ENCODE measurements around the gene HLA-DMB.

HLA-DMB gene

DNA sequence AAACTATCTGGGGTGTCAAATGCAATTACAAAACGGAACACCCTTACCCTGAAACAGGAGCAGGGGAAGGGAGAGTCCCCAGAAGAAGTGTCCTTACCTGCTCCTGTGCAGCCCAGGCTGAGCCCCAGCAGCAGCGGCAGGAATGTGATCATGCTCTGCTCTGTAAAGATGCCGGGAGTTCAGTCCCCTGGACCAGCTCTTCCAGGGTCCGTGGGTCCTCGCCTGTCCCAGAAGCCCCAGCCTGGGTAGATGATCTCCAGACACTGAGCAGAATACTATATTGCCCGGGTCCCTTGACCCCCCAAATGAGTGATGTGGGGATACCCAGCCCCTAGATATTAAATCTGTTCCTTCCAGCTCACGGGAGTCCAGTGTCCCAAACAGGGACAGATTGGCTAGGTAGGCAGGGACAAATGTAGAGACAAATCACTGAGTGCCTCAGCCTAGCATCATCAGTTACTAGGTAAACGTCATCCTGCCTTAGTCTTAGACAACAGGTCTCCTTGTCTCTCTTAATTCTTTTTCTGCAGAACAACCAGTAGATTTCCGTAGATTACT lies at the start of gene HLA-DMB:
HLA-DMB (minus strand) TSS at position 373 of the 558 bp plus-strand sequence; CDS start at position 152, 221 bp downstream.
- in situ Hi-C loops (cut with HindIII; ENCODE audit: low pct_ligation_motif_present, low pct_unique_long_range_greater_than_20kb, low sequenced_read_pairs) = no loop called here
- DNase-seq = peak; percentile 81

DNA sequence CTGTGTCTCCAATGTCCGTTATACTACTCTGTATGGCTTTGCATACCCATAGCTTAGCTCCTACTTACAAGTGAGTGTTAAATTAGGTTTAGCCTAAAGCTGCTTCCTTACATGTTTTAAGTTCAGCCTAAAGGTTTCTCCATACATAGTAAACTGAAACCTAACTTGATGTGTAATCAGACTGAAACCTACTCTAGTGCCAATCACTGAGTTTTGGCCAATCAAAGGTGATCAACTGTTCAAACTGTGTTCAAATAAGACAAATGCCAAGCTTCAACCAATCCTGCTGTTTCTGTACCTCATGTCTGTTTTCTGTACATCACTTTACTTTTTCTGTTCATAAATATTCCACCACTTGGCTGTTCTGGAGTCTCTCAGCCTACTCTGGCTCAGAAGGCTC lies 48.5 kb upstream of the HLA-DMB start:
- in situ Hi-C loops (cut with HindIII; ENCODE audit: low pct_ligation_motif_present, low pct_unique_long_range_greater_than_20kb, low sequenced_read_pairs) = no loop called here
- no peak for DNase-seq

DNA sequence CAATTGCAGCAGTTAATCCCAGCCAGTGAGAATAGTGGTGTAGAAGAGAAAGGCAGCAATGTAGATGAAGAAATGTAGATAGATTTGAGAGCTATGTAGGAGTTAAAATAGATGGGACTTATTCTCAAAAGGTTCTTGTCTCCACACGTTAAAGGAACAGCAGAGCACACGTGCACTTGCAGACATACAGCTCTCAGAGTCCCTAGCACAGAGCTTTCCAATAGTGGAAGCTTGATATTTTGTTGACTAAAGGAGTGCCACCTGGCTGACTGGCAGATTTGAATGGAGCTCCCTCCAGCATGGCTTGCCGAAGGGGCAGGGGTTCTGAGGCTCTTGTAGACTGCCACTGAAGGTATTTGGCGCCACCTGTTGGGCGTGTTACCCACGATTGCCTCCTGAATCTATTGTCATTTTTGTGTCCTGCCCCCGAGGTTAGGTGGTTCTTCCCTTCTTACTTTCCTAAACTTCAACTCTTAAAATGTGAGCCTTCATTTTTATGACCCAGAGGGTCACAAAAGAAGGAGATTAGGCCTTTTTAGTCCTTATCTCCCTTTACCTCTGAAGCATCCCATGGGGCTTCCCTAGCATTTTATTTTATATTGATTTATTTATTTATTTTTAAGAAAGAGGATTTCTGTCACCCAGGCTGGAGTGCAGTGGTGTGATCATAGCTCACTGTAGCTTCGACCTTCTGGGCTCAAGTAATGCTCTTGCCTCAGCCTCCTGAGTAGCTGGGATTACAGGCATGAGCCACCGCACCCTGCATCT lies 44.0 kb upstream of the HLA-DMB start:
- peak; percentile 78 for DNase-seq
- in situ Hi-C loops (cut with HindIII; ENCODE audit: low pct_ligation_motif_present, low pct_unique_long_range_greater_than_20kb, low sequenced_read_pairs) = no loop called here

DNA sequence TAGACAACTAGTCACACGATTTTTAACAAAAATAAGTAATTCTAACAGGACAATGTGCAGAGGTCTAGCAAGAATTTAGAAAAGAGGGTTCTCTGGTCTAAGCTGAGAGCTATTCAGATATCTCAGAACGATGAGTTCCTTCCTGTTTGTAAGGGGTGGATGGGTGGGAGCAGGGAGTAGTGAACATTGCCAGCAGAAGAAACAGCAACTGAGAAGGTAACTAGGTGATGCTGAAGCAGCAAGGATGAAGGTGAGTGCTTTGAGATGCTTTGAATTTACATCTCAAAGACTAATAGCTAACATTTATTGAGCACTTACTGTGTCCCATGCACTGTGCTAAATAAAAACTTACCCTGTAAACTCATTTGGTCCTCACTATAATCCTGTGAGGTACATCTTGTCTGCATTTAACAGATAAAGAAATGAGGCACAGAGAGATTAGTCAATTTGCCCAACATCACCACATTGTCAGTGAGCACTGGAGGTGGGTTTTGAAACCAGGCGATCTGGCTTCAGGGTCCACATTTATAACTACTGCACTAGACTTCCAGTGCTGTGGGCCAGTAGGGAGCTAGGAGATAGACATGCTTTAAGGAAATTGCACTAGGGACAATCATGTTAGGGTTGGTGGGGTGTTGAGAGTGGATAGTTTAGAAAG lies 43.3 kb upstream of the HLA-DMB start:
- in situ Hi-C loops (cut with HindIII; ENCODE audit: low pct_ligation_motif_present, low pct_unique_long_range_greater_than_20kb, low sequenced_read_pairs) = no loop called here

DNA sequence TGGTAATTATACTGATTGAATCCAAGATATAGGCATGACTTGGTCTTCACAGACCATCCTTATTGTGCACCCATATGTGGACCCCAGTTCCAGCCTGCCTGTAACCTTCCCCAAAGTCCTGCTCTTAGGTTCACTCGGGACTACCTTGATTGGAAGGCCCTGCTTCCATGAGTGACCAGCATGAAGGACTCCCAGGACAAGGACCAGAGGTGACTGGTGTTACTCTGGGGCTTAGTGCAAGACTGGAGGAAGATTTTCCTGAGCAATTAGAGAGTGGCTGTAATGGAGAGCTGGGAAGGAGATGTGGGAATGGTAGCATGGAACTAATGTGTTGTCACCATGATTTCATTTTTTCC lies 42.6 kb upstream of the HLA-DMB start:
- in situ Hi-C loops (cut with HindIII; ENCODE audit: low pct_ligation_motif_present, low pct_unique_long_range_greater_than_20kb, low sequenced_read_pairs) = no loop called here
- no peak for DNase-seq

More for the DNA sequence above, 43.3 kb upstream of the HLA-DMB start:
- DNase-seq = no peak

DNA sequence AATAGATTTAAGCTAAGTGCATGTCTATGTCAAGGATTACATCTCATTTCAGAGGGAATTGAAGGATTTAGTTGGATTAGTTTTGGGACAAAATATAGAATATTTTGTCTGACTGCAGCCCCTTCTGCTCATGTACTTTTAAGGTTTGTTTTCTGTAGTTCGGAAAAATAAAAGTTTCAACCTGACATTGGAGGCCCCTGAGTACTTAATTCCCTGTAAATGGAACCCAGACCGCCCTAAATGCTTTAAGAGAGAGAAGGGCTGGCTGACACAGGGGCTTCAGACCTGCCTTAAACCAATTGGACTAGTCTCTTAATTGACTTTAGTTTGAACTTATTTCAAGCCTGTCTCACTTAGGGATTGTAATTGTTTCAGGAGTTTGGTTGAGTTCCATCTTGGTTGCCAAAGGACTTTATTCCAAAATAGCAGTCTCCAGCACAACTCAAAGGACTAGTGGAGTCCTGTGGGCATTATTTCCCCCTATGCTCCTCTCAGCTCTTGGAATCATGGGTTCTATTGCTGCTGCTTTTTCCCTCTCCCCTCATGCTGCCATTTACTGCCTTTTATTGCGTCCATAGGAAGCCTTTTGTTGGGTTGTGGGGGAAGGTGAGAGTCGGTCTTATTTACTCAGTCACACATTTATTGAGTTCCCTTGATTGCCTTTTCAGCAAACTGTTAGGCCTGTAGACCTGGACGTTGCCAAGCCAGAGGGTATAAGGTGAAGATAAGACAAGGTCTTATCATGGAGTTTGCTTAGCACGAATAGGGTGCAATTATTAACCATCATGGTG lies 42.1 kb upstream of the HLA-DMB start:
- in situ Hi-C loops (cut with HindIII; ENCODE audit: low pct_ligation_motif_present, low pct_unique_long_range_greater_than_20kb, low sequenced_read_pairs) = no loop called here
- DNase-seq = no peak

DNA sequence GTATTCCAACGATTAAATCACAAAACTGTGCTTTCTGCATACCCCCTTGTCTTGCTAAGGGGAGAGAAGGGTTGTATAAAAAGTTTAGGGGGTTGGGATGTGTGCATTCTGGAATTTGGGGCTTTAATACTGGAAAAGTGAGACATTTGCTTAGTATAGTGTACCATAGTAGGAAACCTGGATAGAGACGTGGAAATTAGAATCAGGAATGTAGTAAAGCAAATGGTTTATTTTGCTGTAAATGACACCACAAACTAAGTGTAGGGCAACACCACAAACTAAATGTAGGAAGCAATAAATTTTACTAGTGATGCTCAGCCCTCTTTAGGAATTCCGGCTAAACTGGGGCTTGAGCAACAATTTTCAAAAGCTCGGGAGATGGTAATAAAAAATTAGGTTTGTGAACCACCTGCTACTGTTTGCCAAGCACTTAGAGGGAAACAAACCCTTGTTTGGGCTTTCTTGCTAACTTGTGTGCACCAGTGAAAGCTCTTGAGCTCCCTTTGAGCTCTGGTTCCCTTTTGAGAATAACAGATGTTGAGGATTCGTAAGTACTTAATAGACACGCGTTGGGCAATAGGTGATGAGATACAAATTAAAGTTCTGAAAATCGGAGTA lies 41.4 kb upstream of the HLA-DMB start:
- DNase-seq = no peak
- in situ Hi-C loops (cut with HindIII; ENCODE audit: low pct_ligation_motif_present, low pct_unique_long_range_greater_than_20kb, low sequenced_read_pairs) = no loop called here

DNA sequence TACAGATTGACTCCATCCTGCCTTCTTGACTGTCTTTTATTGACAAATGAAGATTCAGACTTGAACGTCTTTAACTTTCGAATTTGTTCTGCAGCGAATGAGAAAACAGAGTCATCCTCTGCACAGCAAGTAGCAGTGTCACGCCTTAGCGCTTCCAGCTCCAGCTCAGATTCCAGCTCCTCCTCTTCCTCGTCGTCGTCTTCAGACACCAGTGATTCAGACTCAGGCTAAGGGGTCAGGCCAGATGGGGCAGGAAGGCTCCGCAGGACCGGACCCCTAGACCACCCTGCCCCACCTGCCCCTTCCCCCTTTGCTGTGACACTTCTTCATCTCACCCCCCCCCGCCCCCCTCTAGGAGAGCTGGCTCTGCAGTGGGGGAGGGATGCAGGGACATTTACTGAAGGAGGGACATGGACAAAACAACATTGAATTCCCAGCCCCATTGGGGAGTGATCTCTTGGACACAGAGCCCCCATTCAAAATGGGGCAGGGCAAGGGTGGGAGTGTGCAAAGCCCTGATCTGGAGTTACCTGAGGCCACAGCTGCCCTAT lies 39.7 kb upstream of the HLA-DMB start:
- in situ Hi-C loops (cut with HindIII; ENCODE audit: low pct_ligation_motif_present, low pct_unique_long_range_greater_than_20kb, low sequenced_read_pairs) = no loop called here
- DNase-seq = no peak

DNA sequence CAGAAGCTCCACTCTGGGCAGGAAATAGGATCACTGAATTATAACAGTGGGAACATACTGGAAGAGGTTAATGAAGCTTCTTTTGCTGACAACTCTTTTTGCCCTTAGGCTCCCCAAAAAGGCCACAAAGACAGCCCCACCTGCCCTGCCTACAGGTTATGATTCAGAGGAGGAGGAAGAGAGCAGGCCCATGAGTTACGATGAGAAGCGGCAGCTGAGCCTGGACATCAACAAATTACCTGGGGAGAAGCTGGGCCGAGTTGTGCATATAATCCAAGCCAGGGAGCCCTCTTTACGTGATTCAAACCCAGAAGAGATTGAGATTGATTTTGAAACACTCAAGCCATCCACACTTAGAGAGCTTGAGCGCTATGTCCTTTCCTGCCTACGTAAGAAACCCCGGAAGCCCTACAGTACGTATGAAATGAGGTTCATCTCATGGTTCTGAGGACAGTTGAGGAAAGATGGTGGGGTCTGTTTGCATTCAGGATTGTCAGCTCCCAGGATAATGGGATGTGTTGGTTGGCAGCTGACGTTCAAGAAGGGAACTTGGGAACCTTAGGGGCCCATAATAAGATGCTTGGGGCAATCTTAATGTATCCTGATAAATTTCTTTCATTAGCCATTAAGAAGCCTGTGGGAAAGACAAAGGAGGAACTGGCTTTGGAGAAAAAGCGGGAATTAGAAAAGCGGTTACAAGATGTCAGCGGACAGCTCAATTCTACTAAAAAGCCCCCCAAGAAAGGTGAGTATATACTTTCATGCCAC lies 39.1 kb upstream of the HLA-DMB start:
- in situ Hi-C loops (cut with HindIII; ENCODE audit: low pct_ligation_motif_present, low pct_unique_long_range_greater_than_20kb, low sequenced_read_pairs) = no loop called here
- DNase-seq = no peak

DNA sequence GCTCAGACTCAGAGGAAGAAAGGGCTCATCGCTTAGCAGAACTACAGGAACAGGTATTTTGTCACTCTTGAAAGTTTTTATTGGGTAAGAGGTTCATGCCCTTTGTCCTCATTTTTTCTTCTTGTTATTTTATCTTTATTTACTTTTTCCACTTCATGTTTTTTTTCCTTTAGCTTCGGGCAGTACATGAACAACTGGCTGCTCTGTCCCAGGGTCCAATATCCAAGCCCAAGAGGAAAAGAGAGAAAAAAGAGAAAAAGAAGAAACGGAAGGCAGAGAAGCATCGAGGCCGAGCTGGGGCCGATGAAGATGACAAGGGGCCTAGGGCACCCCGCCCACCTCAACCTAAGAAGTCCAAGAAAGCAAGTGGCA lies 37.1 kb upstream of the HLA-DMB start:
- in situ Hi-C loops (cut with HindIII; ENCODE audit: low pct_ligation_motif_present, low pct_unique_long_range_greater_than_20kb, low sequenced_read_pairs) = no loop called here
- DNase-seq = no peak

DNA sequence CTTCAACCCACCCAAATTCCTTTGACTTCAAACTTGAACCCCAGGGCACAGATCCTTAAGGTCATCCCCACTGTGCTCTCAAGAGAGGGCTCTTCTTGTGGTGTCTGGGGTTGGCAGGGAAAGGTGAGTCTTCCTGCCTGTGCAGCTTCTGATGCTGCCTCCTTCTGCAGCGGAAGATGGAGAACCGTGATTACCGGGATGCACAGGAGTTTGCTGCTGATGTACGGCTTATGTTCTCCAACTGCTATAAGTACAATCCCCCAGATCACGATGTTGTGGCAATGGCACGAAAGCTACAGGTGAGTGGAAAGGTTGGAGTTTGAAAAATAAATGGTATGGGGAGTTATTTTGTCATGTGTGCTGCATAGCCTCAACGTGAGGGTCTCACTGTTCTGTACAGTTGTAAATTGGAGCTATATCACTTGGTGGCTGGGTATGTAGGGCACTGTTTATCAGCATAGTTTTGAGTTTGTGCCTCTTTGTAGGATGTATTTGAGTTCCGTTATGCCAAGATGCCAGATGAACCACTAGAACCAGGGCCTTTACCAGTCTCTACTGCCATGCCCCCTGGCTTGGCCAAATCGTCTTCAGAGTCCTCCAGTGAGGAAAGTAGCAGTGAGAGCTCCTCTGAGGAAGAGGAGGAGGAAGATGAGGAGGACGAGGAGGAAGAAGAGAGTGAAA lies 36.6 kb upstream of the HLA-DMB start:
- in situ Hi-C loops (cut with HindIII; ENCODE audit: low pct_ligation_motif_present, low pct_unique_long_range_greater_than_20kb, low sequenced_read_pairs) = no loop called here
- no peak for DNase-seq

DNA sequence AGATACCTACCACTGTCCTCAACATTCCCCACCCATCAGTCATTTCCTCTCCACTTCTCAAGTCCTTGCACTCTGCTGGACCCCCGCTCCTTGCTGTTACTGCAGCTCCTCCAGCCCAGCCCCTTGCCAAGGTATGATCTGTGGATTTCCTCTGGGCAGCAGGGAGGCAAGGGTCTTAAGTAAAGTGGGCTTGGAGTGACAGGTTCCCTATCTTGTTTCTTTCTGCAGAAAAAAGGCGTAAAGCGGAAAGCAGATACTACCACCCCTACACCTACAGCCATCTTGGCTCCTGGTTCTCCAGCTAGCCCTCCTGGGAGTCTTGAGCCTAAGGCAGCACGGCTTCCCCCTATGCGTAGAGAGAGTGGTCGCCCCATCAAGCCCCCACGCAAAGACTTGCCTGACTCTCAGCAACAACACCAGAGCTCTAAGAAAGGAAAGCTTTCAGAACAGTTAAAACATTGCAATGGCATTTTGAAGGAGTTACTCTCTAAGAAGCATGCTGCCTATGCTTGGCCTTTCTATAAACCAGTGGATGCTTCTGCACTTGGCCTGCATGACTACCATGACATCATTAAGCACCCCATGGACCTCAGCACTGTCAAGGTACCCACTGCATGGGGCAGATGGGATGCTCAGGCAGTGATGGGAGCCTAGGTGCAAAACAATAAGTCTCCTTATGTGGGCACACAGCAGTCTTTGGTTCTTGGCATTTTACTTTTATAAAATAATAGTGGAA lies 35.7 kb upstream of the HLA-DMB start:
- in situ Hi-C loops (cut with HindIII; ENCODE audit: low pct_ligation_motif_present, low pct_unique_long_range_greater_than_20kb, low sequenced_read_pairs) = no loop called here
- no peak for DNase-seq

DNA sequence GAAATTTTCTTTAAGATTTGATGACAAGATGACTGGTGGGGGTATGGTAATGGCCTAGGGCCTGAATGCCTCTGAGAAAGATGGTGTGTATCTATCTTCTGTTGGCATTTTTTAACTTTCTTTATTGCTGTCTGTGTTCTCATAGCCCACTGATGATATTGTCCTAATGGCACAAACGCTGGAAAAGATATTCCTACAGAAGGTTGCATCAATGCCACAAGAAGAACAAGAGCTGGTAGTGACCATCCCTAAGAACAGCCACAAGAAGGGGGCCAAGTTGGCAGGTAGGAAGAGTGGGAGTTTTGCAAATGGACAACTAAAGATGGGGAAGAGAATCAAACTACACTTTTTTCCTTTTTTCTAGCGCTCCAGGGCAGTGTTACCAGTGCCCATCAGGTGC lies 35.1 kb upstream of the HLA-DMB start:
- DNase-seq = no peak
- in situ Hi-C loops (cut with HindIII; ENCODE audit: low pct_ligation_motif_present, low pct_unique_long_range_greater_than_20kb, low sequenced_read_pairs) = no loop called here

DNA sequence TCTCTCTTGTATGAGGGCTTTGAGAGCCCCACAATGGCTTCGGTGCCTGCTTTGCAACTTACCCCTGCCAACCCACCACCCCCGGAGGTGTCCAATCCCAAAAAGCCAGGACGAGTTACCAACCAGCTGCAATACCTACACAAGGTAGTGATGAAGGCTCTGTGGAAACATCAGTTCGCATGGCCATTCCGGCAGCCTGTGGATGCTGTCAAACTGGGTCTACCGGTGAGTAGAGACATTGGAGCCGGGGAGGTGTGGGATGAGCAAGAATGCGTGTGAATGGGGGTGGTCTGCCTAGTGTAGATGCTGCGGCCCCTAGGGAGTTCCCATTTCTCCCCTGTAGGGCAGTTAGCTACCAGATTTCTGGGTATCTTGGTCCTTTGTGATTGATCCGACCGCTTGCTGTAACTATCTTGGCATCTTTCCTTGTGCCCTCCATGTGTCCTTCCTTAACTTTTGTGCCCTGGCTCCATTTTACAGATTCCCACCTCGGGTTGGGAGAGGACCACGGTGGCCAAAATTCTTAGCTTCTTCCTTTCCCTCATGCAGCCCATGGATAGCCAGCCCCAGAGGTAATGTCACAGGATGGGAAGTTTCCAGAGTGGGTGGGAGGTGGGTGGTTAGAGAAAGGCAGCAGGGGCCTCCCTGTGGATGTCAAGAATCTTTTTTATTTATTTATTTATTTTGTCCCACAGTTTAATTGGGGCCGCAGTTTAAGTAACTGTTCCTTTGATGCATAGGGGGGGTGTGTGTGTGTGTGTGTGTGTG lies 33.9 kb upstream of the HLA-DMB start:
- in situ Hi-C loops (cut with HindIII; ENCODE audit: low pct_ligation_motif_present, low pct_unique_long_range_greater_than_20kb, low sequenced_read_pairs) = no loop called here
- DNase-seq = no peak

DNA sequence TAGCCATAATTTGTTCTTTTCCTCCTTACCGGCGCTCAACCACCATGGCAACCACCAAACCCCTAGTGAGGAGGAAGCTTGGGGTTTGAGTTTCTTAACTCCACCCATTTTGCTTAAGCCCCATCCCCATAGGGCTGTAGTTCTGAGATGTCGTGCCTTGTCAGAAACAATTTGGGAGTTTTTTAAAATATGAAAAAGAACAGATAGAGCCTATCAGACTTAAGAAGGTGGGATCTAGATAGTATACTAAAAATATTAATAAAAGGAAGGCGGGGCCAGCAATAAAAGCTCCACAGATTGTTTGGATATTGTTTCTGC lies 33.1 kb upstream of the HLA-DMB start:
- peak; percentile 39 for DNase-seq
- in situ Hi-C loops (cut with HindIII; ENCODE audit: low pct_ligation_motif_present, low pct_unique_long_range_greater_than_20kb, low sequenced_read_pairs) = no loop called here

Data from ACHN (cell line).